Mesendoderm (in vitro differentiated cells): ENCODE results near the gene MSANTD2.

Source experiments
- DNase-seq: peaks from one replicate; pipeline ENCODE4 v3.0.0; 2013
- H2AK5ac ChIP-seq: 2 replicates; pipeline ENCODE4 v1.6.1; 2013; ENCODE audit warnings: low read length, inconsistent platforms
- H2BK120ac ChIP-seq: 2 replicates; pipeline ENCODE4 v1.6.1; 2013; ENCODE audit warnings: low read depth, mild to moderate bottlenecking, low read length, moderate library complexity, mixed read lengths
- H2BK15ac ChIP-seq: replicated peaks from 2 replicates; pipeline ENCODE4 v1.6.1; 2013; ENCODE audit warnings: low read depth, mild to moderate bottlenecking, moderate library complexity
- H2BK5ac ChIP-seq: 2 replicates; pipeline ENCODE4 v1.6.1; 2013; ENCODE audit warnings: low read length, inconsistent platforms
- H3K18ac ChIP-seq: 2 replicates; pipeline ENCODE4 v1.6.1; 2013; ENCODE audit warnings: mild to moderate bottlenecking, low read length, mixed read lengths
- H3K23ac ChIP-seq: one replicate; pipeline ENCODE4 v1.6.1; 2013; ENCODE audit warnings: low read length
- H3K27ac ChIP-seq: 2 replicates; pipeline ENCODE4 v1.5.1; 2013; ENCODE audit warnings: low read depth, mild to moderate bottlenecking, inconsistent platforms, low read length, moderate library complexity
- H3K27me3 ChIP-seq: 2 replicates; pipeline ENCODE4 v1.6.1; 2013; ENCODE audit warnings: low read length, control low read depth, mild to moderate bottlenecking, inconsistent platforms; ENCODE audit not compliant: insufficient read depth, poor library complexity
- H3K36me3 ChIP-seq: 2 replicates; pipeline ENCODE4 v1.6.1; 2013; ENCODE audit warnings: low read length, inconsistent platforms; ENCODE audit not compliant: control insufficient read depth, insufficient read depth
- H3K4ac ChIP-seq: one replicate; pipeline ENCODE4 v1.6.1; 2013; ENCODE audit warnings: low read depth, mild to moderate bottlenecking, low read length, moderate library complexity
- H3K4me1 ChIP-seq: 2 replicates; pipeline ENCODE4 v1.6.1; 2013; ENCODE audit warnings: low read depth, low read length, inconsistent platforms; ENCODE audit not compliant: control insufficient read depth
- H3K4me2 ChIP-seq: 2 replicates; pipeline ENCODE4 v1.6.1; 2013; ENCODE audit warnings: low read length
- H3K4me3 ChIP-seq: 2 replicates; pipeline ENCODE4 v1.5.1; 2013; ENCODE audit warnings: mild to moderate bottlenecking, low read length
- H3K56ac ChIP-seq: one replicate; pipeline ENCODE4 v1.6.1; 2013; ENCODE audit warnings: low read length
- H3K79me1 ChIP-seq: 2 replicates; pipeline ENCODE4 v1.6.1; 2013; ENCODE audit warnings: low read length, inconsistent platforms
- H3K79me2 ChIP-seq: 2 replicates; pipeline ENCODE4 v1.6.1; 2013; ENCODE audit warnings: mild to moderate bottlenecking, low read length; ENCODE audit not compliant: control insufficient read depth, insufficient read depth
- H3K9ac ChIP-seq: 2 replicates; pipeline ENCODE4 v1.6.1; 2013; ENCODE audit warnings: low read length, inconsistent platforms
- H4K5ac ChIP-seq: one replicate; pipeline ENCODE4 v1.6.1; 2013; ENCODE audit warnings: low read length
- H4K8ac ChIP-seq: one replicate; pipeline ENCODE4 v1.6.1; 2013; ENCODE audit warnings: low read depth, mild to moderate bottlenecking, control low read depth, low read length, moderate library complexity
- WGBS: extraction: QIAGEN DNeasy Blood & Tissue Kit; methylation state at CpG from one replicate; pipeline ENCODE4 v1.1.7; 2013; ENCODE audit warnings: low lambda C conversion rate, missing lambda C conversion rate; ENCODE audit not compliant: insufficient coverage; ENCODE audit errors: extremely low coverage; 5-methylcytosine and 5-hydroxymethylcytosine counted together

The MSANTD2 gene

DNA sequence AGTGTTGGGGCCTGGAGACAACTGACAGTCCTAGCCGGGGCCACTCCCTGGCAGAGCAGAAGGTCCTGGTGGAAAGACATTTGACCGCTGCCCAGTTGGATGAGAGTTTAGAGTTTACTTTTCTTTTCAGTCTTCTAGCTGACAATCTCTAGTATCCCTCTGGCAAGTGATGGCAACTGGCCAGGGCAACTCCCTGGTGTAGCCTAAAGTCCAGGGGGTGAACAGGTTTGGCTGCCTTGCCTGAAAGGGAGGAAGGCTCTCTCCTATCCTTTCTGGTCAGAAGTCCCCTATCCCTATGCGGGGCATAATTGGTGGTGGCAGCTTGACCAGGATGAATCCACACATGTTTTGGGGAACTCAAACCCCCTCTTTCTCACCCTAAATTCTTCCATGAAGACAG lies 16.8 kb upstream of the MSANTD2 start:
- Histone ChIP-seq H3K27ac (no peak overlapping the region), H3K79me2 (no peaks in the 10 kb centered on the region), H3K56ac (no peak overlapping the region), H3K27me3 (peaks cover 1% of the 10 kb centered on the region), H3K4me1 (no peaks in the 10 kb centered on the region), H3K36me3 (no peaks in the 10 kb centered on the region), H2BK15ac (no peak overlapping the region), H4K8ac (no peak overlapping the region), H2BK120ac (no peak overlapping the region), H4K5ac (no peak overlapping the region), H3K4ac (no peak overlapping the region), H3K4me3 (no peak overlapping the region), H2AK5ac (no peak overlapping the region), H3K18ac (no peak overlapping the region), H3K4me2 (no peak overlapping the region), H2BK5ac (no peak overlapping the region), H3K23ac (no peak overlapping the region), H3K79me1 (no peaks in the 10 kb centered on the region), H3K9ac (no peak overlapping the region)
- no CpG with 5 or more reads among the region's 3 CpGs for WGBS
- no peak for DNase-seq

DNA sequence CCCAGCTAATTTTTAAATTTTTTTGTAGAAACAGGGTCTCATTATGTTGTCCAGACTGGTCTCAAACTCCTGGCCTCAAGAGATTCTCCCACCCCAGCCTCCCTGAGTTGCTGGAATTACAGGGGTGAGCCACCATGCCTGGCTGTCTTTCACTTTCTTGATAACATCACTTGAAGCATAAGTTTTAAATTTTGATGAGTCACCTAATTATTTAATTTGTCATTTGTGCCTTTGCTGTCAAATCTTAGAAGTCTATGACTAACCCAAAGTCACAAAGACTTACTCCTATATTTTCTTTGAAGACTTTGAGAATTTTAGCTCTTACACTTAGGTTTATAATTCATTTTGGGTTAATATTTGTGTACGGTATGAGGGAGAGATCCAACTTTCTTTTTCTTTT lies 14.5 kb upstream of the MSANTD2 start:
- Histone ChIP-seq H2BK15ac (no peak overlapping the region), H3K4me2 (no peak overlapping the region), H3K79me2 (no peaks in the 10 kb centered on the region), H4K5ac (no peak overlapping the region), H2AK5ac (no peak overlapping the region), H3K23ac (no peak overlapping the region), H3K27ac (no peak overlapping the region), H3K79me1 (no peaks in the 10 kb centered on the region), H3K36me3 (no peaks in the 10 kb centered on the region), H3K4ac (no peak overlapping the region), H3K56ac (no peak overlapping the region), H3K9ac (no peak overlapping the region), H3K4me1 (no peaks in the 10 kb centered on the region), H3K4me3 (no peak overlapping the region), H2BK120ac (no peak overlapping the region), H4K8ac (no peak overlapping the region), H2BK5ac (no peak overlapping the region), H3K18ac (no peak overlapping the region), H3K27me3 (peaks cover 1% of the 10 kb centered on the region)
- no CpG with 5 or more reads among the region's 1 CpG for WGBS
- no peak for DNase-seq

- no peak for DNase-seq
- no peak overlapping the region for H3K18ac ChIP-seq
- no CpG with 5 or more reads among the region's 1 CpG for WGBS
Observed at GRCh38 chr11:124812876-124813275, 12.7 kb upstream of the MSANTD2 start.

DNA sequence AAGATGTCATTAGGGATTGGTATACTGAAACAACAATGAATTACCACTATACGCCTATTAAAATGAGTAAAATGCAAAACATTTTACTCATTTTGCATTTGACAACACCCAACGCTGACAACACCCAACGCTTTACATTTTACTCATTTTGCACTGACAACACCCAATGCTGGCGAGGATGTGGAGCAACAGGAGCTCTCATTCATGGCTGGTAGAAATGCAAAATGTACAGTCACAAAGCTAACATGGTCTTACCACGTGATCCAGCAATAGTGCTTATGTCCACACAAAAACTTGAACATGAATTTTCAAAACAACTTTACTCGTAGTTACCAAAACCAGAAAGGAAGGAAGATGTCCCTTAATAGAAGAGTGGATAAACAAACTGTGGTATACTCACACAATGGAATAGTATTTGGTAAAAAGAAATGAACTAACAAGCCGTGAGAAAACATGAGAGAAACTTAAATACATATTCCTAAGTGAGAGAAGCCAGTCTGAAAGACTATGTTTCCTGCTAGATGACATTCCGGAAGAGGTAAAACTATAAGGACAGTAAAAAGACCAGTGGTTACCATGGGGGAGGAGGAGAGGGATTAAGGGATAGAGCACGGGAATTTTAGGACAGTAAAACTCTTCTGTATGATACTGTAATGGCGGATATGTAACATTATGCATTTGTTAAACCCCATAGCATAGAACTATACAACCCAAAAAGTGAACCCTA lies 11.4 kb upstream of the MSANTD2 start:
- Histone ChIP-seq H3K4me3 (no peak overlapping the region), H3K27me3 (peaks cover 1% of the 10 kb centered on the region), H3K36me3 (no peaks in the 10 kb centered on the region), H3K27ac (no peak overlapping the region), H3K79me1 (no peaks in the 10 kb centered on the region), H2BK120ac (no peak overlapping the region), H3K18ac (no peak overlapping the region), H3K4me2 (no peak overlapping the region), H2BK15ac (no peak overlapping the region), H3K4me1 (no peaks in the 10 kb centered on the region), H3K56ac (no peak overlapping the region), H3K79me2 (no peaks in the 10 kb centered on the region), H4K5ac (no peak overlapping the region), H2AK5ac (no peak overlapping the region), H3K4ac (no peak overlapping the region), H3K23ac (no peak overlapping the region), H3K9ac (no peak overlapping the region), H2BK5ac (no peak overlapping the region), H4K8ac (no peak overlapping the region)
- no peak for DNase-seq
- no CpG with 5 or more reads among the region's 10 CpGs for WGBS

More at GRCh38 chr11:124812876-124813275, 12.7 kb upstream of the MSANTD2 start:
- no peak overlapping the region for H2BK15ac ChIP-seq
- no peaks in the 10 kb centered on the region for H3K79me1 ChIP-seq
- no peak overlapping the region for H3K4me3 ChIP-seq
- H2BK120ac ChIP-seq: no peak overlapping the region
- no peaks in the 10 kb centered on the region for H3K4me1 ChIP-seq
- no peak overlapping the region for H3K56ac ChIP-seq
- H2AK5ac ChIP-seq: no peak overlapping the region
- no peaks in the 10 kb centered on the region for H3K36me3 ChIP-seq
- H4K8ac ChIP-seq: no peak overlapping the region
- no peak overlapping the region for H2BK5ac ChIP-seq
- H3K23ac ChIP-seq: no peak overlapping the region
- H3K4ac ChIP-seq: no peak overlapping the region
- no peak overlapping the region for H3K9ac ChIP-seq
- no peaks in the 10 kb centered on the region for H3K79me2 ChIP-seq
- H3K4me2 ChIP-seq: no peak overlapping the region
- H4K5ac ChIP-seq: no peak overlapping the region
- no peak overlapping the region for H3K27ac ChIP-seq
- peaks cover 1% of the 10 kb centered on the region for H3K27me3 ChIP-seq

- DNase-seq: no peak
- Histone ChIP-seq H2BK120ac (no peak overlapping the region), H3K27me3 (no peaks in the 10 kb centered on the region), H2BK15ac (no peak overlapping the region), H3K9ac (no peak overlapping the region), H4K5ac (no peak overlapping the region), H3K4me3 (no peak overlapping the region), H3K79me1 (no peaks in the 10 kb centered on the region), H3K27ac (no peak overlapping the region), H3K23ac (no peak overlapping the region), H3K79me2 (no peaks in the 10 kb centered on the region), H4K8ac (no peak overlapping the region), H2AK5ac (no peak overlapping the region), H3K4ac (no peak overlapping the region), H3K56ac (no peak overlapping the region), H3K18ac (no peak overlapping the region), H3K4me2 (no peak overlapping the region), H3K36me3 (no peaks in the 10 kb centered on the region), H2BK5ac (no peak overlapping the region), H3K4me1 (no peaks in the 10 kb centered on the region)
- WGBS: no CpG with 5 or more reads among the region's 6 CpGs
Observed at GRCh38 chr11:124807660-124808270, 7.6 kb upstream of the MSANTD2 start.
